Gastrocnemius medialis (tissue), 4 donors: ENCODE measurements around the gene PAGR1.

Source experiments
- POLR2A ChIP-seq, 2 donors: fragments of 450-650 bp; IDR thresholded peaks; one replicate each; pipeline ENCODE4 v1.6.1; 2017; ENCODE audit warnings: antibody characterized with exemption in 2 of 2, mild to moderate bottlenecking in 2 of 2, moderate library complexity in 2 of 2
- TF ChIP-seq, protein P1 (sequence below), 5 experiments: fragments of 450-650 bp in 3 of 5; fragments of 200-600 bp in 2 of 5; sonication (generic) in 2 of 5; IDR thresholded peaks in 4 of 5; conservative IDR thresholded peaks in 1 of 5; 1 replicate in 4 of 5; 2 replicates in 1 of 5; pipeline ENCODE4 v1.5.1; 2016 to 2019; ENCODE audit warnings: antibody characterized with exemption in 5 of 5, mild to moderate bottlenecking in 3 of 5, moderate library complexity in 3 of 5

DNA sequence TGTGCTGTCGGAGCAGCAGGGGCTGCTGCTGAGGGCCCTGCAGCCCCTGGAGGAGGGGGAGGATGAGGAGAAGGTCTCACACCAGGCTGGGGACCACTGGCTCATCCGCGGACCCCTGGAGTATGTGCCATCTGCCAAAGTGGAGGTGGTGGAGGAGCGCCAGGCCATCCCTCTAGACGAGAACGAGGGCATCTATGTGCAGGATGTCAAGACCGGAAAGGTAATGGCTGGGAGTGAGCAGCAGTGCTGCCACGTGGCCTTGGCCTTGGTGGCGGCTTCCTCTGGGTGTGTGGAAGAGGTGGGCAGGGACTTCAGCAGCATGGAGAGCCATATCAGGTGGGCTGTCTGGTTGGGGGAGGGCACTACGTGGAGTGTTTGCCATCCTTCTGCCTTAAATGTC is 24.3 kb downstream of the PAGR1 start:
- TF ChIP-seq, protein P1, sequence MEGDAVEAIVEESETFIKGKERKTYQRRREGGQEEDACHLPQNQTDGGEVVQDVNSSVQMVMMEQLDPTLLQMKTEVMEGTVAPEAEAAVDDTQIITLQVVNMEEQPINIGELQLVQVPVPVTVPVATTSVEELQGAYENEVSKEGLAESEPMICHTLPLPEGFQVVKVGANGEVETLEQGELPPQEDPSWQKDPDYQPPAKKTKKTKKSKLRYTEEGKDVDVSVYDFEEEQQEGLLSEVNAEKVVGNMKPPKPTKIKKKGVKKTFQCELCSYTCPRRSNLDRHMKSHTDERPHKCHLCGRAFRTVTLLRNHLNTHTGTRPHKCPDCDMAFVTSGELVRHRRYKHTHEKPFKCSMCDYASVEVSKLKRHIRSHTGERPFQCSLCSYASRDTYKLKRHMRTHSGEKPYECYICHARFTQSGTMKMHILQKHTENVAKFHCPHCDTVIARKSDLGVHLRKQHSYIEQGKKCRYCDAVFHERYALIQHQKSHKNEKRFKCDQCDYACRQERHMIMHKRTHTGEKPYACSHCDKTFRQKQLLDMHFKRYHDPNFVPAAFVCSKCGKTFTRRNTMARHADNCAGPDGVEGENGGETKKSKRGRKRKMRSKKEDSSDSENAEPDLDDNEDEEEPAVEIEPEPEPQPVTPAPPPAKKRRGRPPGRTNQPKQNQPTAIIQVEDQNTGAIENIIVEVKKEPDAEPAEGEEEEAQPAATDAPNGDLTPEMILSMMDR (IDR thresholded peaks at IDR 0.05 in 4 of 5, conservative IDR thresholded peaks at IDR 0.05 in 1 of 5) = no peak
- no peak for TF ChIP-seq POLR2A (IDR thresholded peaks at IDR 0.05)
